GM12873 (cell line): Measurements from ENCODE around the gene SUPT3H.
A peak's percentile ranks its signal among the peaks of the same experiment; 100 is the strongest.

Source experiments
- CTCF ChIP-seq: IDR thresholded peaks from 2 replicates; pipeline ENCODE4 v1.5.1; 2012; ENCODE audit warnings: low read depth, mild to moderate bottlenecking, moderate library complexity, low read length, control low read depth; ENCODE audit not compliant: insufficient read depth; ENCODE audit errors: missing control alignments

Gene SUPT3H

DNA sequence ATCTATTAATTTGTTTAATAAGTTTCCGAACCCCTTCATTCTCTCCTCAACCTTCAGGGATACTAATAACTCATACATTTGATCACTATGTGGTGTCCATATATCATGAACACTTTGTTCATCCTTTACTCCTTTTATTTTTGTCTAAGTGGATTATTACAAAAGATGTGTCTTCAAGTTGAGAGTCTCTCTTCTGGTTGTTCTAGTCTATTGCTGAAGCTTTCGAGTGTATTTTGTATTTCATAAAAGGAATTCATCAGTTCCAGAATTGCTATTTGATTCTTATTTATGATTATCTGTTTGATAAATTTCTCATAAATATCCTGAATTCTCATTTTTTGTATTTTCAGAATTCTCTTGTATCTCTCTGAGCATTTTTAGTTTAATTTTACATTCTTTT, 146.1 kb downstream of the SUPT3H start:
- TF ChIP-seq CTCF: no peak

DNA sequence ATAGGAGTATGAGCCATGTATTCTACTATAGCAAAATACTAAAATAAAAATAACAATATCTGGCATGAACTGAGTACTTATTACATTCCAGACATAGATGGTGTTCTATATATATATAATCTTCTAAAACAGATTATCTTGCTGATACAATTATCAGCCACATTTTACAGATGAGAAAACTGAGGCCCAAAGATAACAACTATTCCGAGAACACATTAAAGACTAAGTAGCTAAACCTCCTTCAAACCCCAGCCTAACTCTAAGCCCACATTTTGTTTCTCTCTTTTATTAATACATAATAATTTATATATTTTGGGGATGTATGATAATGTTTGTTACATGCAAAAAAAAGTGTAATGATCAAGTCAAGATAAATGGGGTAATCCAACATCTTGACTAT, 148.3 kb downstream of the SUPT3H start:
- TF ChIP-seq CTCF: no peak

DNA sequence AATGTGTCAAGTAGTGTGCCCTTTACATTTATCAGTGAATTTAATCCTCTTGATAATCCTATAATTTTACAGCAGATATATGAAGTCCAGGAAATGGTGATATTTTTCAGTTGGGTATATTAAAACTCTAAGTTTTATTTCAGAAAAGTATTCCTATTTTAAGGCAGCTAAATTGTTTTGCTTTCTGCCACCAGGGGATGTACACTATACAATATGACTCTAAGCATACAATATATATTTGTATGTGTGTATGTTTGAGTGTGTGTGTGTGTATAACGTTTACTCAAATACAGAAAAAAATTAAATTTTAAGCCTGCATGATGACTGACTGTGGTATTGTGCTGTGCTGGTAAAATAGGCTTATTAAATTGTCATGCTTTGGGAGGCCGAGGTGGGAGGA, 151.7 kb downstream of the SUPT3H start:
- peak; percentile 9 for TF ChIP-seq CTCF

GRCh38 chr6:45222380-45222779, 155.4 kb downstream of the SUPT3H start:
- no peak for TF ChIP-seq CTCF

GRCh38 chr6:45215759-45216158, 162.0 kb downstream of the SUPT3H start:
- TF ChIP-seq CTCF: no peak

DNA sequence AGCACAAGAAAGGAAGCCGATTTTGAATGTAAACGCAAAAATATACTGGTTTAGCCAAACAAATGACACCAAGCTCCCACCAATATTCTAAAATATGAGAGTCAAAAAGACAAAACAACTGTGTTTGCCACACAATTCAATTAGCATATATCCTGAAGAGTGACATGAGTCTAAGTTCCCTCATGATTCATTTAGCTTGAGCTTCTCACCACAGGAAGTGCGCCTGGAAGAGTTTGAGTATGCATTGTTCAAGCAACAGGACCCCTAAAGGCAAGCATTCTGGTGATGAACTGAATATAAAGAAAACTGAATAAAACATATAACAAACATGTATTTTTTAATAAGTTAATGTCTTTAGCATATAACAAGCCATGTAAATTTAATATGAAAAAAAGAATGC, 164.8 kb downstream of the SUPT3H start:
- no peak for TF ChIP-seq CTCF

GRCh38 chr6:45209762-45210161, 168.0 kb downstream of the SUPT3H start:
- TF ChIP-seq CTCF: no peak
